ENCODE measurements around the gene ELANE.

ELANE gene

DNA sequence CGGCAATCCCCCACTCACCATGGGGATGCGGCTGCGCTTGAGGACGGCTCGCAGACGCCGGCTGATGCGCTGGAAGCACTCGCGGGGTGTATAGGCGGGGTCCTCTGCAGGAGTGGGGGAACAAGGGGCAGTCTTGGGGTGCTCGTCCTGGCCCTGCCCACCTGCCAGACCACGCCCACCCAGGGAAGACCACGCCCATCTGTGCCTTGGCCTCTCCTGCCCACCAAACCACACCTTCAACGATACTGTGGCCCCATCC is 47.9 kb downstream of the ELANE start:
- no peak for DNase-seq

- peak in 1 of 3 donors; percentile 41 for DNase-seq
These were observed 48.4 kb downstream of the ELANE start for GRCh38 chr19:900302-901111.

DNA sequence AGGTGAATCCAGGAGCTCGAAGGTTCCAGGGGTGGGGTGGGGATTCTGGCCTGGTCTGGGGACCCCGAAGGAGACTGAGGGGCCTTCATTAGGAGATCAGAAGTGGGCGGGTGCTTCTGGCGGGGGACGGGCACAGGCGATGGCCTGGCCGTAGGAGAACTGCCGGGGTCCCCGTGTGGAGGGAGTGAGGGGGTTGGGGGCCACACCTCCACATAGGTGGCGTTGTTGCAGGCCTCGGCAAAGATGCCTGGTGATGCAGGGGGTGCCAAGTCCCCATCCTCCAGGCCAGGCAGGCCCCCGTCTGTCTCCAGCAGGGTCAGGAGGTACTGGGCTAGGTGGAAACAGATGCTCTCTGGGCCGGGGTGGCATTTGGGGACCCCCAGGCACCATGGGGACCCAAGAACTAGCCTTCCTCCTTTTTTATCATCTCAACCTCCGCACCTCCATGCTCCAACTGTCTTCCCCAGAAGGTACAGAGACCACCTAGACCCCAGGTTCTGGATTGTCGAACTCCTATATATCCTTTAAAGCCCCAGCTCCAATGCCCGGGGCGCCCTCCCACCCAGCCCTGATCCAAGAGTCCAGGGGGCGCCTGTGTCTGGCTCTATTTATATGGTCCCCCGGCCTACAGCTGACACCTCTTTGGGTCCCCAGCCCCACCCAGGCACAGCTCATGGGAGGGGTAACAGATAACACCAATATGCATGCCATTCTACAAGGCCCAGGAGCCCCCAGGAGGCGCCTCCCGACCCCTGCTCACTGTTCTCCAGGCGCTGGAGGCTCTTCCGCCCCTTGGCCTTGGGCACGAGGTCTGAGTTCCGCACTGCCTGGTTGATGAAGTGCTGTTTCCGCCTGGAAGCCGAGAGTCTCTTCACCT is 49.4 kb downstream of the ELANE start:
- no peak for DNase-seq

GRCh38 chr19:902093-902370 is 49.9 kb downstream of the ELANE start:
- DNase-seq, result no peak

- no peak for DNase-seq
These were observed 50.5 kb downstream of the ELANE start for GRCh38 chr19:902446-903226.

DNA sequence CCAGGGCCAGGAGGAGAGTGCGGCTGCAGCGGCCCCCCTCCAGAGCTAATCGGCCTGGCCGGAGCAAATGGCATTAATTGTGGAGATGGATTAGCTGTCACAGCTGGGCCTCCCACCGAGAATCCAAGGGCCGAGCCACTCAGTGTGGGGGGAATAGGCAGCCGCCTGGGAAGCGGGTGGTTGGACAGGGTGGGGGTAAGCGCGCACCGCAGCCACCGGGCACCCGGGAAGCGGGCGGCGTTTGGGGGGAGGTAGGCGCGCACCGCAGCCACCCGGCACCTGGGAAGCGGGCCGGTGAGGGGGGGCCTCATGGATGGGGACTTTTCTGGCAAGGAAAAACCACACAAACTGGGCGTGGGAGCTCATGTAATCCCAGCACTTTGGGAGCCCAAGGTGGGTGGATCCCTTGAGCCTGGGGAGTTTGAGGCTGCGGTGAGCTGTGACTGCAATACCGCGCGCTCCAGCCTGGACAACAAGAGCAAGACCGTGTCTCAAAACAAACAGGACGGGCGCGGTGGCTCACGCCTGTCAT is 51.2 kb downstream of the ELANE start:
- DNase-seq, result no peak

- DNase-seq, result no peak
These were observed 52.4 kb downstream of the ELANE start for GRCh38 chr19:904545-904944.

All from suppressor macrophage treated with lipopolysaccharide for 1 hour (primary cell).